HG03159 (cell line): ENCODE results near the gene E2F6.

Source experiments
- ATAC-seq: cut with Tn5 transposase; IDR thresholded peaks from one replicate; pipeline ENCODE4 v1.9.1; 2021; ENCODE audit warnings: mild to moderate bottlenecking, moderate library complexity; ENCODE audit not compliant: unreplicated experiment

The E2F6 gene

GRCh38 chr2:11493282-11493681, 27.3 kb upstream of the E2F6 start:
- ATAC-seq, result no peak

GRCh38 chr2:11492720-11493119, 26.8 kb upstream of the E2F6 start:
- ATAC-seq, result no peak

DNA sequence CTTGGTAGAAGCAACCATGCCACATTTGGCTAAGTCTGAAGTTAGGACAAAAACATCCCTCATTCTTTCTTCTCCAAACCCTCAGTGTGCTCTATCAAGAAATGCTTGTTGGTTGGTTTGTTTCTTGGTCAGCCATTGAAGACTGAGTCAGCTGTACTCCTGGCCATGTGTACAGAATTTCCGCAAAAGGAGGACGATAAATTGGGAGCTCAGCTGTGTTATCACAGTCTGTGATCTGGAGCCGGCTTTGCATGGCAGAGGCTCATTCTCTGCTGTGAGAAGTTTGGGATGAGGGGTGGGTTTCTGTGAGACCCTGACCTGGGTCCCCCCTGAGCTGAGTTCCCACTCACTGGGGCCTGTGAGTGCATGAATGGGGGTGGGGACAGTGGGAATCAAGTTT, 26.3 kb upstream of the E2F6 start:
- no peak for ATAC-seq

DNA sequence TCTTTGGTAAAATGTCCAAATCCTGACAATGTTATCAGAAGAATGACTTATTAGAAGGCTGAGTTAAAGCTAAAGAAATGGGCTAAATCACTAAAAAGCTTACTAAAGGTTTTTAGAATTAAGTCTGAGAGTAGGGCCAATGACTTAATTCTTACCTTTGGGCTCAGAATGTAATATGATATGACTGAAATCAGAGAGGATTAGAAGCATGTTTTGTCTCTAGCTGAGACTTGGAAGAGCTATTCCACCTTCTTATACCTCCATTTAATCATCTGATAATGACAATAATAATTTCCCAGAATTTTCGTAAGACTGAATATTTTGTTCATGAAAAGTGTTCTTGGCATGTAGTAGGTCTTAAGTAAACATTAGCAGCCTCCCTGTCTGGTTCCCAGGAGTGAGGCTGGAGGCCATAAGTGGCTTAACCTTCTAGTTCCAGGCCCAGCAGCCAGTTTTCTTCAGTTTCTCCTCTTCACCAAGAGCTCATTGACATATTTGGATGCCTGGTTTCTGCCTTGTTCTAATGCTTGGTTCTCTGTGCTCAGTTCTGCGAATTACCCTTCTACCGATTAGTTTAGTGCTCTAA, 25.5 kb upstream of the E2F6 start:
- ATAC-seq, result no peak

DNA sequence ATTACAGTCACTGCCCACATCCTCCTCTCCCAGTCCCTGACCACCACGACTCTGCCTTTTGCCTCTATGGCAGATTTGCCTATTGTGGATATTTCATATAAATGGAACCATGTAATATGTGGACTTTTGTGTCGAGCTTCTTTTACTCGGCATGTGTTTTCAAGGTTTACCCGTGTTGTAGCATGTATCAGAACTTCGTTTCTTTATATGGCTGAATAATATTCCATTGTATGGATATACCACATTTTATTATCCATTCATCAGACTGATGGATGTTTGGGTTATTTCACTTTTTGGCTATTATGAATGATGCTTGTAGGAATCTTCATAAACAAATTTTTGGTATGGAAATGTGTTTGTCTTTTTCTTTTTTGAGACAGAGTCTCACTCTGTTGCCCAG, 24.2 kb upstream of the E2F6 start:
- no peak for ATAC-seq

- no peak for ATAC-seq
These were observed 22.8 kb upstream of the E2F6 start for GRCh38 chr2:11488809-11489208.

DNA sequence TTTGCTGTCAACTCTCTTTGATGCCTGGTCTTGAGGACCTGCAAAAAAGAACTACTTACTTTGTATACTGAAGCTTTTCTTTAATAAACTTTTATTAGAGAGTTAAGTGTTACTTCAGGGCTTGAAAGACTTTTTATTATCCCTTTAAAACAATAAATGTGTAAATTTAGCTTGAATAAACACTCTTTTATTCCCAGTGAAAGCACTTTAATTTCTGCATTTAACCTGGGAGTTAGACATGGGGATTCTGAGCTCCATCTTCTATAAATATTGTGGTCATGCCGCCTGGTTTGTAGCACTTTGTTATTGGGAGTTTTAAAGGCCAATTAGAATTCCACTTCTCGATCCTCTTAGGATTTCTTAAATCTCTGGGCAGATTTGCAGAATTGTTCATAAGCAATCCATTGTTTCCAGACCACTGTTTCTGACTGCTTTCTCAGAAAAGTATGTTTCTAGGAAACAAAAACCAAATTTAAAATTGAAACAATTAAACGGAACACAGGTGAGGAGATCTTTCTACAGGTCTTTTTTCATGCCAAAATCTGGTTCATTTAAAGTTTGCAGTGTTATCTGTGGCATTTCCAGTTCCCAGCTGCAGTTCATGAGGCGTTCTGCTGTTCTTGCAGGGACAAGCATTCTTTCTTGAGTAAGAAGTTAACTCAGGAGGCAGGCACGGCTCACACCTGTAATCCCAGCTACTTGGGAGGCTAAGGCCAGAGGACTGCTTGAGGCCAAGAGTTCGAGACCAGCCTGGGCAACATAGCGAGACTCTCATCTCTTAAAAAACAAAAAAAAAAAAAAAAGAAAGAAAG, 18.1 kb upstream of the E2F6 start:
- ATAC-seq, result no peak

DNA sequence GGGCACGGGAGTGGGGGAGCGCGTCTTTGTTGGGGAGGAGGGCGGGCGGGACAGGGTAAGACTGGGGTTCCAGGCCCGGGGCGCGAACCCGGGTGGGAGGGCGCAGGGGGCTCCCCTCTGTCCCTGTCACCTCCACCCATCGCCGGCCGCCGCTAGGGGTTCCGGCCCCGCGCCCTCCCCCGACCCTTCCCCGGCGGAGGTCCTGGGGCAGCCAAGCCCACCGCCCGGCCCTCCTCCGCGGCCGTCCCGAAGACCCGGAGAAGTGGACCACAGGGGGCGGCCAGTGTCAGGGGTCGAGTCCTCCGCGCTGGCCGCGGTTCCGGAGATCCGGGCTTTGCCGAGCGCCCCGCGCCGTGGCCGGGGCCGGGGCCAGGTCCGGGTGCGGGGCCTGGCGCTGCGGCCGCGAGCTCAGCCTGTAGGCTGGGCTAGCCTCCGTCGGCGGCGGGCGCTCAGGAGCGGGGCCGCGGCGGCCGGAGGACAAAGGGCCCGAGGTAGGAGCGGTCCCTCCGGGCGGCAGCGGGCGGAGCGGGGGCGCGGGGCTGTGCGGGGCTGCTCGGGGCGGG, 16.6 kb upstream of the E2F6 start:
- no peak for ATAC-seq

DNA sequence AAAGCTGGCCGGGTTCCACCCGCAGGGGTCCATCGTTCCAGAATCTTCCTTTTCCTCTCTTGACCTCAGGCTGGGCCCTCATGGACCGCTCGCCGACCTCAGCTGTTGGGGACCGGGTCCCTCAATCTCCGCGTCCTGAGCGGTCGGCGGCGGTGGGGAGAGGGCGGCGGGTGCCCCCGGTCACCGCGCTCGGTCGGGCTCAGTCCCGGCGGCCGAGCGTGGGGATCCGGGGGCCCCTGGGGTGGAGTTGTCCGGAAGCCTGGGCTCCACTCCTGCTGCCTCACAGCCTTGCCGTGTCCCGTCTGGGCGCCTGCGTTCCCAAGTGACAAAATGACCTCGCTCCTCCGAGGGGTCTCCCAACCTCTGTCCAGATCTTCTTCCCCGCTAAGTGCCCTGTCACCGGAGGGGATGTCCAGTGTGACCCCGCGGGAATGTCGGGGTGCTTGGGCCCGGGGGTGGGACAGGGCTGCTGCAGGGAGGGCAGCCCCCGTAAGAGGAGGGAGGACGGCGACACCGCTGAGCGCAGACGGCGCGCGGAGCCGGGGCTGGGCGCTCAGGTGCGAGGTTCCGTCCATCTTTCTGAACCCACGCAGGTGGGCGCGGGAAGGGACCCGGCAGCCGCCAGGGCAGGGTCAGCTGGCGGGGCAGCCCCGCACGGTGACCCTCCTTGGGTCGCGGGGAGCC, 16.0 kb upstream of the E2F6 start:
- no peak for ATAC-seq

DNA sequence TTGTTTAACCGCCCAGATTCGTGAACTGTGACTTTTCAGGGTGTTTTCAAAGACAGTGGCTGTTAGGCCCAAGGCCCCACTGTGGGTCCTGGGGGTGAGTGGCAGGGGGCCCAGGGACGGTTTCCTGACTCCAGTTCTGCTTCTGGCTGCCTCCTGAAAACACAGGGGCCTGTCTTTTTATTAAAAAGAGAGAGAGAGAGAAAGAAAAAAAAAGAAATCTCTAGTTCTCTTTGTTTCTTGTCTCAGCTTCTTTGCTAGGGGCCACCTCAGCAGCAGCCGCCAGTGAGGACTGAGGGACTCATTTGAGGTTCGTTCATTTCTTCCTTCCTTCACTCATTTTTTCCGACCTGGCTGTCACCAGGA, 15.4 kb upstream of the E2F6 start:
- no peak for ATAC-seq

DNA sequence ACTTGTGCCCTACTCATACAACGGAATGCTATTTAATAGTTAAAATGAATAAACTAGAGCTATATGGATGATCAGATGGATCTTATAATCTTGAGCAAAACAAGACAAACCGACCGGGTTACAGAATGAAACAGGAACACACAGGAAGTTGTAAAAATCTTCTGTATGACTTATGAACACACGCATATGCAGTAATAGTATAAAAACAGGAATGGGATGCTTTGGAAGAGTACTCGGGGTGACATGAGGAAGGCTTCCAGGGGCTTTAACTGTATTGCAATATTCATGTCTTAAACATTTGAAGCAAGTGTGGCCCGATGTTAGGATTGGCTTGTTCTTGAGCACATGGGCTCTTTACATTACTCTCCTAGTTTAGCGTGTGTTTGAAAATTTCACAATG, 14.9 kb upstream of the E2F6 start:
- ATAC-seq, result no peak

- no peak for ATAC-seq
These were observed 14.4 kb upstream of the E2F6 start for GRCh38 chr2:11480406-11480805.

GRCh38 chr2:11478899-11479605, 13.1 kb upstream of the E2F6 start:
- ATAC-seq, result no peak

DNA sequence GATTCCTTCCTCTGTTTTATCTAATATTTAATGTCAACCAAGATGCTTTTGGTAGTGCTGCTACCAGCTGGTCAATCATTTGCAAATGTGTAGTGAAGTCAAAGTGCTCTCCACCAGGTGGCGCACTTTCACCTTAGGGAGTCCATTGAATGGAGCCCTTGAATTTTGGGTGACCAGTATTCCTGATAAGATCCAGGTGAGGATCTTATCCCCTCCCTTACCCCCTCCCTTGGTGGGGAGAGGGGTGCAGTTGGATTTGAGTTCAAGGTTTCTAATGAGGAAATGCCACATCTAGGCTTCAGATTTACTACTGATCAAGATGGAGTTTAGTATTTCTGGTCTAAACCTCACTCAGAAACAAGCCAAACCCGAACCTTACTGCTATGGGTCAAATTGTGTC, 12.0 kb upstream of the E2F6 start:
- peak; percentile 77 for ATAC-seq

GRCh38 chr2:11473659-11474433, 7.9 kb upstream of the E2F6 start:
- no peak for ATAC-seq

DNA sequence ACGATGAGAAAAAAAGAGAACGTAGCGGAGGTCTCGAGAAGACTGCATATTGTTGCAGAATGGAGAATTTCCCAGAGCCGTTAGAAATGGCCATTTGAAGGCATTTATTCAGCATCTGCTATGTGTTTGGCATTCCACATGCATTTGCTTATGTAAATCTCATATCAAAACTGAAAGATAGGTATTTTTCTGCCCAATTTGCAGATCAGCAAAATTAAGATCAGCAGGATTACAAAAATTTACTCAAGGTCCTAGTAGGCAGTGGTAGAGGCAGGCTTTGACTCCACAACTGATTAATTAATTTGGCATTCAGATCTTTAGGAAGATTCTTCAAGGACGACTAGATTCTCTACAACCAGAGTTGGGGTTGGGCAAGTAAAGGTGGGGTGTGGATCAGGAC, 1.8 kb upstream of the E2F6 start:
- ATAC-seq, result no peak

GRCh38 chr2:11467129-11467649, 1.2 kb upstream of the E2F6 start:
- no peak for ATAC-seq

DNA sequence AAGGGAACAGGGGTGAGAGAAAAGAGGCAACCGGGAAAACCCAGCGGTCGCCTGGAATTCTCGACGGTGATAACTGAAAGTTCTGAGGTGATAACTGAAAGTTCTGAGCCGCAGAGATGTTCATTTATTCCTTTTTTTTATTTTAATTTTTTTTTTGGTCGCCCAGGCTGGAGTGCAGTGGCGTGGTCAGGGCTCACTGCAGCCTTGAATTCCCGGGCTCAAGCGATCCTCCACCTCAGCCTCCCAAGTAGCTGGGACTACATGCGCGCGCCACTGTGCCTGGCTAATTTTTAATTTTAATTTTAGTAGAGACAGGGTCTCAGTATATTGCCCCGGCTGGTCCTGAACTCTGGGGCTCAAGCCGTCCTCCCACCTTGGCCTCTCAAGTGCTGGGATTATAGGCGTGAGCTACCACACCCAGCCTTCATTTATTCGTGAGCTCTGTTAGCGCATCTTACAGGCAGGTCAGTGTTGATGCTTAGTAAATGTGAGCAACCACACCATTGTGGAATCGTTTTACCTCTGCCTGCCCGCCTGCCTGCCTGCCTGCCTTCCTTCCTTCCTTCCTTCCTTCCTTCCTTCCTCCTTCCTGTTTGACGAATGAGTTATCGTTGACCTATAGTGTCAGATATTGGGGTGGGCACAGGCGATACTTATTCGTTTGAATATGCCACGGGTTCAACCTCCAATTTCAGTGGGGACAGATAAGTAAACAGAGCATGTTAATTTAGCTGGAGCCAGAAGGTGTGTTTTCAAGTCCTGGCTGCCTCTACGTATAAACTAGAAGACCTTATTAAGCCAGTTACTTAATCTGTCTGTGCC, 557 bp upstream of the E2F6 start:
- no peak for ATAC-seq

GRCh38 chr2:11465110-11465484, 864 bp downstream of the E2F6 start:
- no peak for ATAC-seq

GRCh38 chr2:11459816-11460215, 6.1 kb downstream of the E2F6 start:
- no peak for ATAC-seq
